GM18907 (cell line): ENCODE results near the gene SBK1.

Source experiments
- ATAC-seq: cut with Tn5 transposase; IDR thresholded peaks from one replicate; pipeline ENCODE4 v1.9.1; 2021; ENCODE audit warnings: mild to moderate bottlenecking, moderate library complexity; ENCODE audit not compliant: unreplicated experiment

The SBK1 gene

DNA sequence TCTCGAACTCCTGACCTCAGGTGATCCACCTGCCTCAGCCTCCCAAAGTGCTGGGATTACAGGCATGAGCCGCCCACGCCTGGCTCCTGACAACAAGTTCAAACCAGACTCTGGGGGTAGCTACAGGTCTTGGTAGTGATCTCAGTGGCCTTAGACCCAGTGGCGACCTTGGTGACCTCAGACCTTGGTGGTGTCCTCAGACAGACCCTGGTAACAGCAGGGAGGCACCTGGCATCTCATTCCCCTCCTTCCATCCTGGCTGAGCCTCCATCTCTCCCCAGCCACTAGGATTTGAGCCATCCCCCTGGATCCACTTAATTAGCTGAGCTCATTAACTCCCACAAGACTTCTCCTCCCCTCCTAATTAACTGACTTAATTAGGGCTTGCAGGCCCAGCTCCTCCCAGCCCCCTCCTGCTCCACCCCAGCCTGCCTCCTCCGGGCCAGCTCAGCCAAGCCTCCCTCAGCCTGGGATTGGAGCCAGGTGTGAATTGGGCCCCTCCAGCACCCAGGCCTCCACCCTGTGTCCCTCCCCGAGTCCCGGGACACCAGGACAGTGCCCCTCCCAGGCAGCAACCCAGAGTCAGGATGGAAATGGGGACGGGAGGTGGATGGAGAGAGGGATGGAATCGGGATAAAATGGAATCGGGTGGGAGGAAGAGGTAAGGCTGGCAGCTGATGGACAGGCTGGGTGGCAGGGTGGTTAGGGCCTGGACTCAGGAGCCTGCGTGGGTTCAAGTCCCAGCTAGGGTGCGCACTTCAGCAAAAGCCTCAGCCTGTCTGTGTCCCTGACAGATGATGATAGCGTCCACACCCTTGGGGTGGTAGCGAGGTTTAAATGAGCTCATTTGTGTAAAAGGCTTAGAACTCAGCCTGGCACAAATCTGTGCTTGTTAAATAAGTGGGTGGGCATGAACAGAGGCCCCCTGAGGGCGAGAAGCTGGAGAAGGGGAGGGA lies 11.2 kb upstream of the SBK1 start:
- ATAC-seq: no peak

DNA sequence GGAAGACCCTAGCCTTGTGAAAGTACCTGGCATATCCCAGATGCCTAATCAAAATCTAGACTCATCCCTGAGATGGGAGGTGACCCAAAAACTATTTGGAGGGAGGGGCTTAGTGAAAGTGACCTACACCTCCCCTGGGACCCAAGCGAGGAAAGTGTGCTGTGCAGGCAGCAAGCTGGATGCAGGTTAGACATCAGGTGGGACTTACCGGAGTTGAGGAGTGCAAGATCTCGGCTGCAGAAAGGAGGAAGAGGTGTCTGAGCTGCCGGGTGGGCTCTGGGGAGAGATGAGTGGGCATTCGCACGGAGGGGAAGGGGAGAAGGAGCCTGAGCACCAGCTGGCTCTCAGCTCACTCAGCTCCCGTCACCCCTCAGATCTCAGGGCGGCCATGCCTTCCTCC lies 10.3 kb upstream of the SBK1 start:
- ATAC-seq: no peak

- no peak for ATAC-seq
Observed at GRCh38 chr16:28283173-28283572, 9.2 kb upstream of the SBK1 start.

- no peak for ATAC-seq
Observed at GRCh38 chr16:28283798-28284577, 8.3 kb upstream of the SBK1 start.

GRCh38 chr16:28285649-28286048 lies 6.7 kb upstream of the SBK1 start:
- ATAC-seq: no peak

GRCh38 chr16:28288114-28288513 lies 4.2 kb upstream of the SBK1 start:
- ATAC-seq: no peak

- ATAC-seq: no peak
Observed at GRCh38 chr16:28289048-28289447, 3.3 kb upstream of the SBK1 start.

DNA sequence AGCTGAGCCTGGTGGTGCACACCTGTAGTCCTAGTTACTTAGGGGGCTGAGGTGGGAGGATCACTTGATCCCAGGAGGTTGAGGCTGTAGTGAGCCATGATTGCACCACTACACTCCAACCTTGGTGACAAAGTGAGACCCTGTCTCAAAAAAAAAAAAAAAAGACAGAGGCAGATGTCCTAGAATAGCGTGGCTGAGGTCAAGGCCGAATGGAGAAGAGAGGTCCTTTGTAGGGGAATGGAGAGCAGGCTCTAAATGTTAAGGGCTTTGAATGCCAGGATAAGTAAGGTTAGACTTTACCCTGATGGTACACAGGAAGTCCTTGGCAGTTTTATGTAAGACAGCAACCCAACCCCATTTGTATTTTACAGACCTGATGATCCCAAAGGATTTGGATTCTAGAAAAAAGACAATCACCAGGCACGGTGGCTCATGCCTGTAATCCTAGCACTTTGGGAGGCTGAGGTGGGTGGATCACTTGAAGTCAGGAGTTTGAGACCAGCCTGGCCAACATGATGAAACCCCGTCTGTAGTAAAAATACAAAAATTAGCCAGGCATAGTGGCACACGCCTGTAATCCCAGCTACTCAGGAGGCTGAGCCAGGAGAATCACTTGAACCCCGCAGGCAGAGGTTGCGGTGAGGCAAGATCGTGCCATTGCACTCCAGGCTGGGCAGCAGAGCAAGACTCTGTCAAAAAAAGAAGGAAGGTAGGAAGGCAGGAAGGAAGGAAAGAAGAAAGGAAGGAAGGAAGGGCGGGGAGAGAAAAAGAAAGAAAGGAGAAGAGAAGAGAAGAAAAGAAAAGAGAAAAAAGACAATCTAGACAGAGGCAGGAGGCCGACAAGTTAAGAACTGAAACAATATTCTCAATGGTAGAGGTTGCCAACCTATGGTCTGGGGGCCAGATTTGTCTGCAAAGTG lies 2.1 kb upstream of the SBK1 start:
- no peak for ATAC-seq

- no peak for ATAC-seq
Observed at GRCh38 chr16:28290859-28291254, 1.5 kb upstream of the SBK1 start.

DNA sequence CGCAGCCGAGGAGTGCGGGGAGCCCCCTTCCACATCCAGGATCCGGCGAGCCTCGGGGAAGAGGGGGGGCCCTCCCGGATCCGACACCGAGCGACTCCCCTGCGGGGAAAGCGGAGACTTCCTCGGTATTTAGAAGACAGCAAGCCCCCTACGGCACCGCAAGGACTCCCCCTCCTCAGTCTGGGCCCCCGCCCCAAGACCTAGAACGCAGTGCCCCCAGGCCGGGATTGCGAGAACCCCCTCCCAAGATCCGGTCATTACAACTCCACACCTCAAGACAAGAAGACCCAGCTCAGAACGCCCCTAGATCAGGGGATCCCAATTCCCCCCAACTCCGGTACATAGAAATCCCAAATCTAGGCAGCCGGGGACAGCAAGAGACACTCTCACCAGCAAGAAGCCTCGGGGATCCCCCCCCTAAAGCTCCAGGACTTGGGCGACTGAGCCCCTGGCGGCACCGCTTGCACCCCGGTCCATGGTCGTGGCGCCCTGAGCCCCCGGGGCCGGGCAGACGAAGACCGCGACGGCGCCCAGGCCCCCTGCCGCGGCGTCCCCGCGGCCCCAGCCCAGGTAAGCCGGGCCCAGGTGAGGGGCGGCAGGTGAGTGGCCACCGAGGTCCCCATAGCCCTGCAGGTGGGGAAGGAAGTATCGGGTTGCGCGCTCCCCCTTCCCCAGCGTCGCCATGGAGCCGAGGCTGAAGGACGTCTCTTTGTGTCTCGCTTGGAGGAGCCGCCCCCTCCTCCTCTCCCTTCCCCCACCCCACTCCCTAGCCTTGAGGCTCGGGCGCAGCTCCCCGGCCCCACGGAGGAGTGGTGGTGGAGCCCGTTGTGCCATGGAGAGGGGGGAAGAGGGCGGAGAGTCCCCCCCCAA lies 641 bp downstream of the SBK1 start:
- ATAC-seq: no peak

- no peak for ATAC-seq
Observed at GRCh38 chr16:28293601-28293960, 1.3 kb downstream of the SBK1 start.

DNA sequence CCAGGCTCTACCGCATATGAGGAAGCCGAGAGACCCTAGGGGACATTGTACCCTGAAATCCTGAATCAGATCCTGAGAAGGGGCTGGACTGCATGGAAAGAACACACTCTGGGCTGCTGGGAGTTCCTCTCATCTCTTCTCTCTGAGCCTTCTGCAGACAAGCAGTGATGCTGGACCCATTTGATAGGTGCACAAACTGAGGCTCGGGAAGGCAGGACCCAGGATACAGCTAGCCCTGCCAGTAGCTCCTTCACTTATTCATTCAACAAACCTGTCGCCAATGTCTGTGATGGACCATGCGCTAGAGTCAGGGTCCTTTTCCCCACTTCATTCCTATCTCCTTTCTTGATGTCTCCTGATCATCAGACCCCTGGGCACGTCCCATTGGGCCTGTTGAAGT lies 1.9 kb downstream of the SBK1 start:
- no peak for ATAC-seq

- no peak for ATAC-seq
Observed at GRCh38 chr16:28295276-28295675, 3.0 kb downstream of the SBK1 start.

GRCh38 chr16:28297308-28297707 lies 5.0 kb downstream of the SBK1 start:
- no peak for ATAC-seq

DNA sequence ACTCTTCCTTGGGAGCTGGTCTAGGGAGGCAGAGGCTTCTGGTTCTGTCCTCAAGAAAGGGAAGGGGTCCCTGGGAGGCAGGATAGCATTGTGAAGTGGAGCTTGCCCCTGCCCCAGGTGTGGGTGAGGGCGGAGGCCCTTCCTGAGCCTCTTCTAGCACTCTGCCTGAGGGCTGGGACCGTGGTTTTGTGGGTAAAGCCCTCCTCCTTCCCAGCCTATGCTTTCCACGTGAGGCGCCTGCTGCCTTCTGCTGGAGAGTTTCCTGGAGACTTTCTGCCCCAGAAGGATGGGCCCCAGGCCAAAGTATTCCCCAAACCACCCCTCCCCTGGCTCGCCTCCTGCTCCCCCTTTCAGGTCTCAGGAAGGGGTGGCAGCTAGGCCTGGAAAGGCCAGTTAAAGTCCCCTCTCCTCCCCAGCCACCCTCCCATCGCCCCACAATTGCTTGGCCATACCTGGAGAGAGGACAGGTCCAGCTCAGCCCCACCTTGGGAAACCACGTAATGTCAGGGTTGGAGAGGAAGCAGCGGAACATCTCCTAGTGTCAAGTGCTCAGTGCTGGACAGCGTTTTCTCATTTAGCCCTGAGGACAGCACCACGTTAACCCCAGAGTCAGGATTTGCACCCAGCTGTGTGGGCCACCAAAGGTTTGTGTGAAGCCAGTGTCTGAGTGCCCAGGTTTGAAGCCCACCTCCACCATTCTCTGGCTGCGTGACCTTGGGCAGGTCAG lies 5.6 kb downstream of the SBK1 start:
- ATAC-seq: no peak

- ATAC-seq: no peak
Observed at GRCh38 chr16:28298511-28298878, 6.2 kb downstream of the SBK1 start.

GRCh38 chr16:28300327-28300726 lies 8.0 kb downstream of the SBK1 start:
- no peak for ATAC-seq

DNA sequence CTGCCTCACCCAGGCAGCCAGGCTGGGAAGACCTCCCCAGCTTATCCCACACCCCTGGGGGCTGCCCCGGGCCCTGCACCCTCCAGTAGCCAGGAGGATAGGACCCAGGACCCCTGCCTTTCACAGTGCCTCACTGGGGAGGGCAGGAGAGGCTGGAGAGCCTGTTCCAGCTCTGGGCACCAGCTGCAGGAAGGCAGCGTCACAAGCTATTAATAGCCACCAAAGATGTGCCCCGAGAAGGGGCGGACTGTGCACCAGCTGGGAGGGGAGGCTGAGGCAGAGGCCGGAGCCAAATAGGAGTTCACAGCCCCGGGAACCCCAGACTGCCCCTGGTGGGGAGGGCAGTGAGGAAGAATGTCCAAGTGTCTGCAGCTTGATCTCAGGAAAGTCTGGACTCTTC lies 8.8 kb downstream of the SBK1 start:
- no peak for ATAC-seq

DNA sequence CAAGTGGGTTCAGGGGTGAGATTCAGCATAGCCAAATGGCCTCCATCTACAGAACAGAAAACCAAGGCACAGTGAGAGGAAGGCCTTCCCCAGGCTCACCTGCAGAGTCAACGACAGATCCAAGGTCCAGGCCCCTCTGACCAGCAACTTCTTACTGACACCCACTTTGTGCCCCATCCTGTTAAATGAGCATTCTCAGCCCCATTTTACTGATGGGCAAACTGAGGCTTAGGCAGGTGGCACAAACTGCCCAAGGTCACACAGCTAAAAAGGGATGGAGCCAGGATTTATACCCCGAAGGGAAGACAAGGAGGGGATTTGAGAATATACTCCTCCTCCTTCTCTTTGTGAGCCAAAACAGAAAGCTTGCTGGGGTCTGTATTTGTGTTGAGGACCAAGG lies 9.3 kb downstream of the SBK1 start:
- ATAC-seq: no peak

GRCh38 chr16:28303132-28303531 lies 10.8 kb downstream of the SBK1 start:
- no peak for ATAC-seq
